ENCODE results near the gene GAD1. TPM values are rescaled to one million over a fixed set of nuclear protein-coding genes. Genes with fewer than 3 reads are reported as not detected.

Gene GAD1
- total RNA-seq, 1 donor from 2014 or later: 2.2 TPM

DNA sequence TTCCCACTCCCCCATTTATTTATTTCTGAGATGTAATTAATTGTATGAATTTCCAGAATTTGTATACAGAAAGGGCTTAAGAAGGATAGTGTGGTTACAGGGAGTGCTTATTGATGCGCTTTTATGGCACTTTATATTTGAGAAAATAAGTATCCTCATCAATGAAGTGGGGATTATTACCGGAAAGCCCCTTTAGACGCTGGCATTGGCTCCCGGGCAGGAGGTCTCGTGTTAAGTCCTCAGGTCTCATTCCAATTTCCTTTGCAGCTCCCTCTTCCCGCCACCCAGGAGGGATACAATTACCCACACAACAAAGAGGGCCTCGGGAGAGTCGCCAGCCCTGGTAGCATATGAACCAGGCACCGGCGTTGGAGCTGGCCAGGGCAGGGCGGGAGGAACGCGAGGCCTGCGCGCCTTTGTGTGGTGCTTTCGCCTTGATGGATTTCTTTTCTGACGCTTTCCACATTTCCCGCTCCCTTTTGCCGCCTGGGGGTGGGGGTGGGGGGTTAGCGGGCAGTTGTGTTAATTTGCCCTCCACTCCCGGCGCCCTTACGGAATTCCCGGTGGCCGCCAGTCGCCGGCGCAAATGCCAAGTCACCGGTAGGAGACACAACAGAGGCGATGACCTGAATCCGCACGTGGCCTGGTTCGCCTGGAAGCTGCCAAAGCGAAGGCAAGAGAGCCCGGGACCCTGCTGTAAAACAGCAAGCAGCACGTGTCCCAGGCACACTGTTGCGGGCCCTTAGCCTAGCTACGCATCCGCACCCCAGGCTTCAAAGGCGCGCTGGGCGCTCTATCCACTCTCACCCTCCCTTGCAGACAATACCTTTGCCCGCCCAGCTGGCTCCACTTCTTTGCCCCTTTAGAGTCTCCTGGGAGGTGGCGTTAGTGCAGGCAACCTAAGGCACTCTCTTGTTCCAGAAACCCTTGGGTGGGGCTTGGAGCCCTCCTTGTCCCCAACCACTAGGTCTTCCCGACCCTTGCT is 3.3 kb downstream of the GAD1 start:
- H3K27ac Mint-ChIP-seq: peak overlapping the region; percentile 27
- peaks cover 98% of the 10 kb centered on the region for H3K27me3 Mint-ChIP-seq
- no peak for DNase-seq (ENCODE audit: extremely low spot score, unreplicated experiment)
- no peaks in the 10 kb centered on the region for H3K9me3 Mint-ChIP-seq
- H3K4me1 Mint-ChIP-seq (ENCODE audit: unreplicated experiment): peaks cover 33% of the 10 kb centered on the region
- H3K4me3 Mint-ChIP-seq: peak overlapping the region; percentile 69
- no peaks in the 10 kb centered on the region for H3K36me3 Mint-ChIP-seq
- TF ChIP-seq, protein P1, sequence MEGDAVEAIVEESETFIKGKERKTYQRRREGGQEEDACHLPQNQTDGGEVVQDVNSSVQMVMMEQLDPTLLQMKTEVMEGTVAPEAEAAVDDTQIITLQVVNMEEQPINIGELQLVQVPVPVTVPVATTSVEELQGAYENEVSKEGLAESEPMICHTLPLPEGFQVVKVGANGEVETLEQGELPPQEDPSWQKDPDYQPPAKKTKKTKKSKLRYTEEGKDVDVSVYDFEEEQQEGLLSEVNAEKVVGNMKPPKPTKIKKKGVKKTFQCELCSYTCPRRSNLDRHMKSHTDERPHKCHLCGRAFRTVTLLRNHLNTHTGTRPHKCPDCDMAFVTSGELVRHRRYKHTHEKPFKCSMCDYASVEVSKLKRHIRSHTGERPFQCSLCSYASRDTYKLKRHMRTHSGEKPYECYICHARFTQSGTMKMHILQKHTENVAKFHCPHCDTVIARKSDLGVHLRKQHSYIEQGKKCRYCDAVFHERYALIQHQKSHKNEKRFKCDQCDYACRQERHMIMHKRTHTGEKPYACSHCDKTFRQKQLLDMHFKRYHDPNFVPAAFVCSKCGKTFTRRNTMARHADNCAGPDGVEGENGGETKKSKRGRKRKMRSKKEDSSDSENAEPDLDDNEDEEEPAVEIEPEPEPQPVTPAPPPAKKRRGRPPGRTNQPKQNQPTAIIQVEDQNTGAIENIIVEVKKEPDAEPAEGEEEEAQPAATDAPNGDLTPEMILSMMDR (conservative IDR thresholded peaks at IDR 0.05): no peak

DNA sequence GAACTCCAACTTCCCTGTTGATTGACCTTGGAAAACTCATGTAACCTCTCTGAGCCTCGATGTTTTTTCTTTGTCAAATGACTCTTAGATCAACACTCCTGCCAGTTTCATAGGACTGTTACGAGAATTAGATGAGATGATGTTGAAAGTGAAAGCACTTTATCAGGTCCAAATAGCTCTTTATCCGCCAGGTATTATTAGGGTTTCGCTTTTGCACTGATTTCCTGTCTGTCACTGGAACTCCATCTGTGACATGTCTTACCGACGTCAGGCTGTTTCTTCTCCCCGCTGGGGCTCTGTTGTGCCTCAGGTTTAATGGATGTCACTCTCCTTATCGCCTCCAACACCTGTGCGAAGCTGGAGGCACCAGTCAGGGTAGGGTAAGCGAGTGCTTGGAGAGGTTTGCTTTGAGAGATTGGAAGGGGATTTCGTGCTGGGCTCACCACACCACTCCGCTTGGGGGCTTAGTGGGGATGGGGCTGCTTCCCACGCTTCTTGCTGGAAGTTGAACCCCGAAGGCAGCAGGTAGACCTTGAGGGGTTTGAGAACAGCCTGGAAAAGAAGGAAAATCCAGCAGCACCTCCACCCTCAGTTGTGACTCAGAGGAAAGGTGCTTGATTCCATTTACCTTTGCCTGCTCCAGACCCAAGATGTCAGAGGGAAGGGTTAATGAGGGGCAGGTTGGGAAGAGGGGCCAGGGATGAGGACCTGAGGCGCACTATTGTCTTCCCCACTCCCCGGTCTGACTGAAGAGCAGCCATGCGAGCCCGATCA is 4.3 kb downstream of the GAD1 start:
- Mint-ChIP-seq H3K36me3 (no peaks in the 10 kb centered on the region), H3K4me3 (peak overlapping the region; percentile 69), H3K27ac (peak overlapping the region; percentile 27), H3K9me3 (no peaks in the 10 kb centered on the region), H3K4me1 (ENCODE audit: unreplicated experiment) (peaks cover 28% of the 10 kb centered on the region), H3K27me3 (peaks cover 98% of the 10 kb centered on the region)
- no peak for DNase-seq (ENCODE audit: extremely low spot score, unreplicated experiment)
- TF ChIP-seq, protein P1 (conservative IDR thresholded peaks at IDR 0.05): no peak

DNA sequence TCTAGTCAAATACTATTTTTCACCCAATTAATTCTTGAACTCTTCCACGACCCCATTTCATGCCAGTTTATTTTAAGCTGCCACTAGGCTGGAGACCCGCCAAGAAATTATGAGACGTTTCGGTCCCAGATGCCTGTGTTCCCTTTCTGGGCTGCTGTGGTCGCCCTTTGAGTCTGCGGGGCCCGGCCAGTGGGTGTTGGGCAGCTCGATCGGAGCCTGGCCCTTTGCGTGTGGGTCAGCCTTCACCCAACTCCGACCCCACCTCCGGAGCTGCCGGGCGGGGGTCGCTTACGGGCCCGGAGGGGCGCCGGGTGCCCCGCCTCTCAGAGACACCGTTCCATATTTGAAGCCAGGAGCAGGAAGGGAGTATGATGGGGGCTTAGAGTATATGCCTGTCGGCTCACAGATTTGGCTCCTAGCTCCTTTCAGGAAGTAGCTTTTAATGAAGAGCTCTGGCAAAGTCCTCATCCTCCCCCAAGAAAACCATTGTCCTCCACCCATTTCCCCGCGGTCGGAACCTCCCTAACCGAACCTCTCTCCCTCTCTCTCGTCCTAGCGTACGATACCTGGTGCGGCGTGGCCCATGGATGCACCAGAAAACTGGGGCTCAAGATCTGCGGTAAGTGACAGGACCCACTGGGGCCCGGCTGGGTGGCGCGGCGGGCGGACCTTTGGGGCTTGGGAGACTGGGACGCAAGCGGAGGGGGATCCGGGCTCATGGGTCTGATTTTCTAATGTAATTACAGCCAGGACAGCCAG is 5.0 kb downstream of the GAD1 start:
- DNase-seq (ENCODE audit: extremely low spot score, unreplicated experiment): no peak
- H3K4me3 Mint-ChIP-seq: peak overlapping the region; percentile 70
- no peaks in the 10 kb centered on the region for H3K36me3 Mint-ChIP-seq
- H3K4me1 Mint-ChIP-seq (ENCODE audit: unreplicated experiment): peaks cover 28% of the 10 kb centered on the region
- no peak overlapping the region for H3K27ac Mint-ChIP-seq
- TF ChIP-seq, protein P1 (conservative IDR thresholded peaks at IDR 0.05): no peak
- no peaks in the 10 kb centered on the region for H3K9me3 Mint-ChIP-seq
- H3K27me3 Mint-ChIP-seq: peaks cover 97% of the 10 kb centered on the region

DNA sequence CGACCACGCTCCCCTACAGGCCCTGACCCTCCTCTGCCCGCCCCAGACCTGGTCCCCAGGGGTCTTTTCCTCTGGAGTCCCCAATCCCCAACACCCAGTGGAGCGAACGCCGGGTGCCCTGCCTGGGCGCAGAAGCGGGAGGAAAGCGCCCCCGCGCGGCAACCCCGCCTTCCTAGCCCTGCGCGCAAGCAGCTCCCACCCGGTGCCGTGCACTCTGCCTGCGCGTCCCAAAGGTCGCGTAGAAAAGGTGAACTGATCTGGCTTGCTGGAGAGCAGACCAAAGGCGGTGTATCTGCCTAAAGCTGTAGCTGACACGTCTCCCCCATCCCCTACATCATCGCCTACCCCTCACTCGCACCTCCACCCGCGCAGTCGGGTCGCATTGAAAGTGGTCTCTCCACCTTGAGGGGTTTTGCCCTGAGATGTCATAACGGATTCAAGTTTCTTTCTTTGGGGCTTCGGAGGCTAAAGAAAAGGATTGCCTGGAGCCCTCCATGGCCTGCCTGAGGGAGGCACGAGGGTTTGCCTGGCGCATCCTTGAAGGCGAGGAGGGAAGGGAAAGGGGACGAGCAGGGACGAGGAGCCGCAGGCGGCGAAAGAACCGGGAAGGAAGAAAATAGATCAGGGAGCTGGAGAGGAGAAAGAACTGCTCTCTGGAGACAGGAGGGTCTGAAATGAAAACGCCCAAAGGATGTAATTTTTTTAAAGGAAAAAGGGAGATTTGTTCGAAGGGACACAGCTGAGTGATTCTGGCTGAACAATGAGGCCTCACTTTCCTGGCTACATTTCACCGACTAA is 5.8 kb downstream of the GAD1 start:
- no peak for DNase-seq (ENCODE audit: extremely low spot score, unreplicated experiment)
- peaks cover 27% of the 10 kb centered on the region for H3K4me1 Mint-ChIP-seq (ENCODE audit: unreplicated experiment)
- TF ChIP-seq, protein P1 (conservative IDR thresholded peaks at IDR 0.05): peak; percentile 55
- peaks cover 97% of the 10 kb centered on the region for H3K27me3 Mint-ChIP-seq
- peak overlapping the region; percentile 86 for H3K4me3 Mint-ChIP-seq
- H3K27ac Mint-ChIP-seq: peak overlapping the region; percentile 15
- no peaks in the 10 kb centered on the region for H3K9me3 Mint-ChIP-seq
- no peaks in the 10 kb centered on the region for H3K36me3 Mint-ChIP-seq

Measured in type B pancreatic cell (in vitro differentiated cells).